Gastroesophageal sphincter (tissue), 4 donors: ENCODE results near the gene TTBK1. TPM values are rescaled to one million over a fixed set of nuclear protein-coding genes. Genes with fewer than 3 reads are reported as not detected.

ENCODE experiments used
- ATAC-seq: fragments of 150-250 bp; one replicate; pipeline ENCODE4 v1.9.1; 2016; ENCODE audit warnings: mild to moderate bottlenecking, moderate library complexity
- H3K27ac ChIP-seq, 4 donors: fragments of 200-600 bp; sonication (generic) in 3 of 4; 1 replicate in 3 of 4; 2 replicates in 1 of 4; pipeline ENCODE4 v1.5.1; 2016 to 2019
- H3K27me3 ChIP-seq: fragments of 200-600 bp; sonication (generic); one replicate; pipeline ENCODE4 v1.5.1; 2019
- H3K36me3 ChIP-seq, 2 donors: fragments of 200-600 bp; sonication (generic); one replicate each; pipeline ENCODE4 v1.5.1; 2019; ENCODE audit warnings: control low read depth in 1 of 2
- H3K4me1 ChIP-seq, 3 donors: fragments of 200-600 bp; sonication (generic); 1 replicate in 2 of 3; 2 replicates in 1 of 3; pipeline ENCODE4 v1.5.1; 2016 to 2019; ENCODE audit warnings: control low read depth in 2 of 3
- H3K4me3 ChIP-seq, 2 donors: fragments of 200-600 bp; sonication (generic); one replicate each; pipeline ENCODE4 v1.5.1; 2019; ENCODE audit warnings: mild to moderate bottlenecking in 1 of 2, moderate library complexity in 1 of 2
- H3K9me3 ChIP-seq, 3 donors: fragments of 200-600 bp; sonication (generic); one replicate each; pipeline ENCODE4 v1.5.1; 2017 to 2019; ENCODE audit warnings: control low read depth in 2 of 3
- EP300 ChIP-seq: sonication (generic); formaldehyde crosslinking; IDR thresholded peaks from one replicate; pipeline ENCODE4 v1.6.1; 2017; ENCODE audit warnings: antibody characterized with exemption, mild to moderate bottlenecking
- POLR2A ChIP-seq, 2 donors: fragments of 450-650 bp; IDR thresholded peaks; one replicate each; pipeline ENCODE4 v1.6.1; 2017; ENCODE audit warnings: antibody characterized with exemption in 2 of 2, mild to moderate bottlenecking in 2 of 2, moderate library complexity in 1 of 2
- POLR2AphosphoS5 ChIP-seq: sonication (generic); formaldehyde crosslinking; IDR thresholded peaks from one replicate; pipeline ENCODE4 v1.6.1; 2017; ENCODE audit warnings: antibody characterized with exemption
- WGBS, 2 donors: methylation state at CpG; one replicate each; pipeline ENCODE4 v1.1.5; 2018; ENCODE audit warnings: low coverage in 1 of 2; 5-methylcytosine and 5-hydroxymethylcytosine counted together
- small RNA-seq, 4 donors: library from RNA; depleted of rRNA; stranded (forward); fragments of <200 nt; gene quantifications; one replicate each; pipeline ENCODE3, GENCODE V24; 2016
- total RNA-seq, 4 donors: library from RNA; depleted of rRNA; stranded (reverse); fragments of >200 nt; gene quantifications; one replicate each; pipeline ENCODE4 v1.1.0, GENCODE V29; 2016
- TF ChIP-seq, protein P1 (sequence below), 4 experiments: fragments of 200-600 bp in 2 of 4; fragments of 450-650 bp in 2 of 4; sonication (generic) in 1 of 4; IDR thresholded peaks; one replicate each; pipeline ENCODE4 v1.5.1; 2017 to 2019; ENCODE audit warnings: antibody characterized with exemption in 4 of 4, mild to moderate bottlenecking in 2 of 4, moderate library complexity in 2 of 4

TTBK1 gene
- total RNA-seq, 4 donors from 2014 or later: 0.08 to 0.20 TPM; not detected in 2

- ATAC-seq: no peak
- TF ChIP-seq POLR2AphosphoS5: no peak
- no peak for TF ChIP-seq EP300
- TF ChIP-seq POLR2A (IDR thresholded peaks at IDR 0.05): no peak
- no peaks in the 10 kb centered on the region for H3K9me3 ChIP-seq
Observed at GRCh38 chr6:43335469-43335868, 92.2 kb downstream of the TTBK1 start.

DNA sequence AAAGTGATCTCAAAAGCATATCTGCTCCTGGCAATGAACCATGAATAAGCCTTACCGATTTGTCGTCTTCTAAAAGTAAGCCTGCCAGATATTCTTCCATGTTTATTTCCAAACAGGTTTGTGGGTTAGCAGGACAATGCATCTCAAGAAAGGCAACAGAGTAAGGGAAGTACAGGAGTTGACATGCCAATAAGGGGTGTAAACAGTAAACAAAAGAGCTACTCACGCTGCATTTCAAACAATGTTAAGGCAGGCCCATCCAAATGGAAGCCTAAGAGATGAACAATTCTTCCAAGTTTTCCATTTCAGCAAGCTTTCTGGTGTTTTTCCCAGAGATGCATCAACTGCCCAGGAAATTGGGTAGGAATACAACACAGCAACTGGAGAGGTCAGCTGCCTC, 93.1 kb downstream of the TTBK1 start:
- no peak for ATAC-seq
- no peaks in the 10 kb centered on the region for H3K27me3 ChIP-seq
- TF ChIP-seq POLR2A (IDR thresholded peaks at IDR 0.05) (no peak), POLR2AphosphoS5 (no peak), EP300 (no peak)
- TF ChIP-seq, protein P1, sequence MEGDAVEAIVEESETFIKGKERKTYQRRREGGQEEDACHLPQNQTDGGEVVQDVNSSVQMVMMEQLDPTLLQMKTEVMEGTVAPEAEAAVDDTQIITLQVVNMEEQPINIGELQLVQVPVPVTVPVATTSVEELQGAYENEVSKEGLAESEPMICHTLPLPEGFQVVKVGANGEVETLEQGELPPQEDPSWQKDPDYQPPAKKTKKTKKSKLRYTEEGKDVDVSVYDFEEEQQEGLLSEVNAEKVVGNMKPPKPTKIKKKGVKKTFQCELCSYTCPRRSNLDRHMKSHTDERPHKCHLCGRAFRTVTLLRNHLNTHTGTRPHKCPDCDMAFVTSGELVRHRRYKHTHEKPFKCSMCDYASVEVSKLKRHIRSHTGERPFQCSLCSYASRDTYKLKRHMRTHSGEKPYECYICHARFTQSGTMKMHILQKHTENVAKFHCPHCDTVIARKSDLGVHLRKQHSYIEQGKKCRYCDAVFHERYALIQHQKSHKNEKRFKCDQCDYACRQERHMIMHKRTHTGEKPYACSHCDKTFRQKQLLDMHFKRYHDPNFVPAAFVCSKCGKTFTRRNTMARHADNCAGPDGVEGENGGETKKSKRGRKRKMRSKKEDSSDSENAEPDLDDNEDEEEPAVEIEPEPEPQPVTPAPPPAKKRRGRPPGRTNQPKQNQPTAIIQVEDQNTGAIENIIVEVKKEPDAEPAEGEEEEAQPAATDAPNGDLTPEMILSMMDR (IDR thresholded peaks at IDR 0.05): no peak
- WGBS, 2 donors: 39 to 59% methylated on average over 3 of the region's 3 CpGs
- no peak overlapping the region for H3K27ac ChIP-seq
- no peaks in the 10 kb centered on the region for H3K9me3 ChIP-seq
- H3K36me3 ChIP-seq: peaks cover 0 to 52% of the 10 kb centered on the region in 2 donors
- H3K4me3 ChIP-seq: no peak overlapping the region
- no peaks in the 10 kb centered on the region for H3K4me1 ChIP-seq

More at GRCh38 chr6:43335469-43335868, 92.2 kb downstream of the TTBK1 start:
- H3K27me3 ChIP-seq: no peaks in the 10 kb centered on the region
- no peak overlapping the region for H3K27ac ChIP-seq
- H3K4me1 ChIP-seq: no peaks in the 10 kb centered on the region
- WGBS, 2 donors: 80 to 92% methylated on average over 1 to 3 of the region's 3 CpGs
- H3K4me3 ChIP-seq: no peak overlapping the region
- H3K36me3 ChIP-seq: peaks cover 0 to 43% of the 10 kb centered on the region in 2 donors

Small RNA genes lying within 50 kb of the gene (small RNA-seq; reads per million reads assigned to genes)
- gene RPL12P47: 0 reads per million in 4 donors

Other genes with a start within 250 kb of the TTBK1 start
- gene MEA1, start 229.5 kb upstream of the TTBK1 start, total RNA-seq: 10 to 100 TPM; 56.0 to 62.1 (median 58.3) TPM
- 100 to 1,000 TPM in 3 of 4 donors, 10 to 100 TPM in 1; 96.9 to 145 (median 129) TPM for gene KLHDC3, start 229.2 kb upstream of the TTBK1 start, total RNA-seq
- 10 to 100 TPM; 52.8 to 62.5 (median 59.8) TPM for gene RRP36, start 221.9 kb upstream of the TTBK1 start, total RNA-seq
- gene CUL7, start 189.6 kb upstream of the TTBK1 start, total RNA-seq: 10 to 100 TPM; 10.9 to 16.6 (median 13.5) TPM
- gene MRPL2, start 184.0 kb upstream of the TTBK1 start, total RNA-seq: 10 to 100 TPM; 17.3 to 35.4 (median 21.2) TPM
- gene KLC4, start 183.8 kb upstream of the TTBK1 start, total RNA-seq: 10 to 100 TPM; 18.0 to 43.4 (median 30.2) TPM
- gene PTK7, start 167.2 kb upstream of the TTBK1 start, total RNA-seq: 10 to 100 TPM in 1 of 4 donors, 1 to 10 TPM in 3; 2.0 to 11.6 (median 7.7) TPM
- gene SRF, start 72.2 kb upstream of the TTBK1 start, total RNA-seq: 100 to 1,000 TPM in 3 of 4 donors, 10 to 100 TPM in 1; 92.6 to 192 (median 117) TPM
- gene CUL9, start 61.3 kb upstream of the TTBK1 start, total RNA-seq: 10 to 100 TPM; 23.2 to 36.6 (median 24.2) TPM
- gene DNPH1, start 14.0 kb upstream of the TTBK1 start, total RNA-seq: 10 to 100 TPM; 66.5 to 95.0 (median 86.6) TPM
- gene SLC22A7, start 54.8 kb downstream of the TTBK1 start, total RNA-seq: not detected
- not detected for gene CRIP3, start 65.3 kb downstream of the TTBK1 start, total RNA-seq
- 10 to 100 TPM; 11.7 to 22.1 (median 18.4) TPM for gene ZNF318, start 126.2 kb downstream of the TTBK1 start, total RNA-seq
- 10 to 100 TPM in 3 of 4 donors, 1 to 10 TPM in 1; 7.1 to 19.4 (median 10.2) TPM for gene ABCC10, start 184.1 kb downstream of the TTBK1 start, total RNA-seq
- gene DLK2, start 212.1 kb downstream of the TTBK1 start, total RNA-seq: under 1 TPM in 1 of 4 donors, not detected in 3; 0.54 TPM
- 10 to 100 TPM; 20.1 to 36.0 (median 27.8) TPM for gene TJAP1, start 234.1 kb downstream of the TTBK1 start, total RNA-seq